ENCODE results near the gene FBXW5.

Gene FBXW5, protein sequence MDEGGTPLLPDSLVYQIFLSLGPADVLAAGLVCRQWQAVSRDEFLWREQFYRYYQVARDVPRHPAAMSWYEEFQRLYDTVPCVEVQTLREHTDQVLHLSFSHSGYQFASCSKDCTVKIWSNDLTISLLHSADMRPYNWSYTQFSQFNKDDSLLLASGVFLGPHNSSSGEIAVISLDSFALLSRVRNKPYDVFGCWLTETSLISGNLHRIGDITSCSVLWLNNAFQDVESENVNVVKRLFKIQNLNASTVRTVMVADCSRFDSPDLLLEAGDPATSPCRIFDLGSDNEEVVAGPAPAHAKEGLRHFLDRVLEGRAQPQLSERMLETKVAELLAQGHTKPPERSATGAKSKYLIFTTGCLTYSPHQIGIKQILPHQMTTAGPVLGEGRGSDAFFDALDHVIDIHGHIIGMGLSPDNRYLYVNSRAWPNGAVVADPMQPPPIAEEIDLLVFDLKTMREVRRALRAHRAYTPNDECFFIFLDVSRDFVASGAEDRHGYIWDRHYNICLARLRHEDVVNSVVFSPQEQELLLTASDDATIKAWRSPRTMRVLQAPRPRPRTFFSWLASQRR

DNA sequence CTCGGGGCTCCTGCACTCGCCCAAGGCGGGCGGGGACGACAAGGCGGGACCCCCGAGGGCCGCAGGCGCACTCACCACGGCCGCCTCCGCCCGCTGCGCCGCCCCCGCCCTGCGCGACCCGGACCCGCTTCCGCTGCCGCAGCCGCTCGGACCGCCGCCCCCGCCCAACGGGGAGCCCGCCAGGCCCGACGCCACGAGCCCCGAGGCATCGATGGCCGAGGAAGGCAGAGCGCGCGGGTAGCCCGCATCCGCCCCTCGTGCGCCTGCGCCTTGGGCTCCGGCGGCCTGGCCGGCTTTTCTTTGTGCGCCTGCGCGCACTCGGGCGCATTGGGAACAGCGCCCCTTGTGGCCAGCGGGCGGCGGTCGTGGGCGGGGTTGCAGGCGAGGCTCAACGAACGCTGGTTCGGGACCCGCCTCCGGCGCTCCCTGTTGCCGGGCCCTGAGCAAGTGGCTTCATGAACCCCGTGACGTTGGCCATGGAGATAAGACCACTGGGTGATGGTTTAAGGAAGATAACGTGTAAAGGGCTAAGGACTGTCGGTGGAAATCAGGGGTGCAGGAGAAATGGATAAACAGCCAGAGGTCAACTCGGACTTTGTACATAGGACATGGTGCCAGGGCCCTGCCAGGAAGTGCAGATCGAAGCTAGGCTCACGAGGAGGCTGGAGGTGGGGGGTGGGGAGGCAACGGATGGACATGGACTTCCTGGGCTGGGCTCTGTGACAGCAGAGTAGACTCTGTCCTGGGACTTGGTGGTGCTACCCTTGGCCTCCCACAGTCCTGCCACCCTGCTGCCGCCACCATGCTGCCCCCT lies at the start of gene FBXW5, which contains the start of gene C8G:
FBXW5 (minus strand) TSS at position 220 of the 814 bp plus-strand sequence. CDS start 655 bp downstream, outside the sequence.
C8G (plus strand) TSS at position 725 of the 814 bp plus-strand sequence; CDS start at position 803, 78 bp downstream.
- peak; percentile 100 for DNase-seq (ENCODE audit: low spot score)

DNA sequence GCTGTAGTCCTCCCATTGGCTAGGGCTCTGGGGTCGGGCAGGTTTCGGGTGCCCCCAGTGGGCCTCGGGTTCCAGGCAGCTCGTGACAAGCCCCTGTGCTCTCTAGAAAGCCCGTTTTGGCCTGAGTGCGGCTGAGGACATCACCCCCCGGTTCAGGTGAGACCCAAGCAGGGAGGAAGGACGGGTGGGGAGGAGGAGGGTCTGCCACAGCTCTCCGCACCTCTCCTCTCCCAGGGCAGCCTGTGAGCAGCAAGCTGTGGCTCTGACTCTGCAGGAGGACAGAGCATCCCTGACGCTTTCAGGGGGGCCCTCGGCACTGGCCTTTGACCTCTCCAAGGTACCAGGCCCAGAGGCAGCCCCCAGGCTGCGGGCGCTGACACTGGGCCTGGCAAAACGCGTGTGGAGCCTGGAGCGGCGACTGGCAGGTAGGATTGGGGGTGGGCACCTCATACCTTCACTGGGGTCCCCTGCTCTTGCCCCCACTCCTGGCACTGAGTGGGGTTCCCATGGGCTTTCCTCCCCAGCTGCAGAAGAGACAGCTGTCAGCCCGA lies 48.4 kb upstream of the FBXW5 start:
- DNase-seq (ENCODE audit: low spot score) = no peak

DNA sequence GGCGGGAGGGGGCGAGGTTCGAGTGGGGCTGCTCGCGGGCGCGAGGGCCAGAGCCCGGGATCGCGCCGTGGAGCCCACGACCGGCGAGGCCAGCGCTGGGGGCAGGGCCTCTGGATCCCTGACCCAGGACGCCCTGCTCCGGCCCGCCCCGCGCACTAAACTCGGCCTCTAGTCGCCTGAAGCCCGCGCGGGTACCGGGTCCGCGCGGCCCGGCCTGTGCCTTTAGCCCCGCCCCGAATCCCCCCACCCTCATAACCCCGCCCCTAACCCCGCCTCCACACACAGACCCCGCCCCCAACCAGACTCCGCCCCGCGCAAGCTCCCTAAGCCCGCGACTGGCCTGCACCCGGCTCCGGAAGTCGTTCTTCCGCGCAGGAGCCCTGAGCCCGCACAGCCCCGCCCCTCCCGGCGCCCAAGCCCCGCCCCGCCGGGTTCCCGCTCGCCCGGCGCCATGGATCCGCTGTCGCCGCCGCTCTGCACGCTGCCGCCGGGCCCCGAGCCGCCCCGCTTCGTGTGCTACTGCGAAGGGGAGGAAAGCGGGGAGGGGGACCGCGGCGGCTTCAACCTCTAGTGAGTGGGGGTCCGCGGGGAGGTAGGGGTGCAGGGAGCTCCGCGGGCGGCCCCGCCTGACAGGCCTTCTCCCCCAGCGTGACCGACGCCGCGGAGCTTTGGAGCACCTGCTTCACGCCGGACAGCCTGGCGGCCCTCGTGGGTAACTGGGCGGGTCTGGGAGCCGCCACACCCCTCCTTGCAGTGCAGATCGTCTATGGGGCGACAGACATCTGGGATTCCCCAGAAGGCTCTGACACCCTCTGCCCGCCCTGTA lies 47.7 kb upstream of the FBXW5 start, which contains the start of gene PAXX:
PAXX (plus strand) TSS at position 430 of the 826 bp plus-strand sequence; CDS start at position 452, 22 bp downstream.
- DNase-seq (ENCODE audit: low spot score) = peak; percentile 99

DNA sequence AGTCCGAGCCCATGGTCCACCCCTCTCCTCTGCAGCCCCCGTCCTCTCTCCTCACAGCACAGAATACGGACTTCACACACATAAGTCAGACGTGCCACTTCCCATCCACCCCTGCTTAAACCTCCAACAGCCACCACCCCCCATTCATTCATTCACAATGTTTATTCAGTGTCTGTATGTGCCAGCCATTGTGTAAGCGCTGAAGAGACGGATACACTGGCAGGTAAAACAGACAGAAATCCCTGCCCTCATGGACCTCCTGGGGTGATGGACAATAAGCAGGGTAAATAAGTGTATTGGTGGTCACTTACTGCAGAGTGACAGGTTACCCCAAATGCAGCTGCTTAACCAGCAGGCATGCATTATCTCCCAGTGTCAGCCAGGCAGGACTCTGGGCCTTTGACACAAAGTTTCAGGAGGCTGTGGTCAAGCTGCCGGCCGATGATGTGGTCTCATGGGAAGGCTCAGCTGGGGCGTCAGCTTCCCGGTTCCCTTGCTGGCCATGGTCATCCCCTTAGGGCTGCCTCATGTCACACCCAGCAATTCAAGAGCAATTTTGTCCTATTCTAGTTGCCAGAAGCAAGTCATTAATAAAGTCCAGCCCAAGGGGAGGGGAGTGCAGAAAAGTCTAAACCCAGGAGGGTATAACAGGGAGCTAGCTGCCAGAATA lies 45.8 kb upstream of the FBXW5 start:
- no peak for DNase-seq (ENCODE audit: low spot score)

DNA sequence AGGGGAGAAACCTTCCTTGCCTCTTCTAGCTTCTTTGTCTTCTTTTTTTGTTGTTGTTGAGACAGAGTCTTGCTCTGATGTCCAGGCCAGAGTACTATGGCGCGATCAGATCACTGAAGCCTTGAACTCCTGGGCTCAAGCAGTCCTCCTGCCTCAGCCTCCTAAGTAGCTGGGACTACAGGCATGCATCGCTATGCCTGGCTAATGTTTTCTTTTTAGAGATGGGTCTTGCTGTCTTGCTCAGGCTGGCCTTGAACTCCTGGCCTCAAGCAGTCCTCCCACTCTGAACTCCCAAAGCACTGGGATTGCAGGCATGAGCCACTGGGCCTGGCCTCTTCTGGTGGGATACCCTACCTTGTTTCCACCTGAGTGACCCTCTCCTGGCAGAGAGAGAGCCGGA lies 44.3 kb upstream of the FBXW5 start:
- DNase-seq (ENCODE audit: low spot score) = no peak

DNA sequence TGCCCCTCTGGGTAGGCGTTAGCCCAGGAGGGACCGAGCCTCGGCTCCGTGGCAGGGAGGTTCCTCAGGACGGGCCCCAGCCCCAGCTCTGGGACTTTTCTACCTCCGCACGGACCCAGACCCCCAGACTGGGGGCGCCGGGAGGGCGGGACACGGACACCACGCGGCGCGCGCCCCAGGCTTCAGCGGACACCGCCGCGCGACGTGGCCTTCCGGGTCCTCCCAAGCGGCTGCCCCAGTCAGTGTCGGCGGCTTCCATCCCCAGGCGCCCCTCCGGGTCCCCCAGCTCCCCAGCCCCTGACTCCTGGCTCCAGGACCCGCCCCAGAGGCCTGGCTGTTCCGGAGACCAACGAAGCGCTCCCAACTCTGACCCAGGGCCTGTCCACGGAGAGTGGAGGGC lies 41.3 kb upstream of the FBXW5 start:
- DNase-seq (ENCODE audit: low spot score) = no peak

DNA sequence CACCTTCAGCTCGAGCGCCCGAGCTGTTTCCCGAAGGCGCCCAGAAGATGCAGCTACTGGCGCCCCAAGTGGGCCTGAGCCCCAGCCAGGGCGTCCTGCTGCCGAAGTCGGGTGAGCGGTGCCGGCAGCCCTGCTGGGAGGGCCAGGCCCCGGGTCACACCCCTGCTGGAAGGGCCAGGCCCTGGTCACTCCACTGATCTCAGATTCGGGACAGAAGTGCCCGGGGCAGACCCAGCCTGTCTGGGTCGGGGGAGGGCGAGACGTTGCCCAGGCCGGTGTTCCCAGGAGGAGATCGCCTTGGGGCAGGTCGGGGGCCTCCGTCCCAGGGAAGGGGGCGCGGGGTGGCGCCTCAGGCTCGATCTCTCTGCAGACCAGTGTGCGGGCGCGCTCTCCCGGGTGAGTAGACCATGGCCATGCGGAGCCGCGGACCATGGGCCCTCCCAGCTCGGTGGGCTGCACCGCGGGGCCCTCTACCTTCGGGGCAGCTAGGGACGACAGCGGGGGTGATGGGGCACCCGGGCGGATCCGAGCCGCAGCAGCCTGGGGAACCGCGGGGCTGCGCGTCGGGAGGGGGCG lies 40.6 kb upstream of the FBXW5 start:
- no peak for DNase-seq (ENCODE audit: low spot score)

DNA sequence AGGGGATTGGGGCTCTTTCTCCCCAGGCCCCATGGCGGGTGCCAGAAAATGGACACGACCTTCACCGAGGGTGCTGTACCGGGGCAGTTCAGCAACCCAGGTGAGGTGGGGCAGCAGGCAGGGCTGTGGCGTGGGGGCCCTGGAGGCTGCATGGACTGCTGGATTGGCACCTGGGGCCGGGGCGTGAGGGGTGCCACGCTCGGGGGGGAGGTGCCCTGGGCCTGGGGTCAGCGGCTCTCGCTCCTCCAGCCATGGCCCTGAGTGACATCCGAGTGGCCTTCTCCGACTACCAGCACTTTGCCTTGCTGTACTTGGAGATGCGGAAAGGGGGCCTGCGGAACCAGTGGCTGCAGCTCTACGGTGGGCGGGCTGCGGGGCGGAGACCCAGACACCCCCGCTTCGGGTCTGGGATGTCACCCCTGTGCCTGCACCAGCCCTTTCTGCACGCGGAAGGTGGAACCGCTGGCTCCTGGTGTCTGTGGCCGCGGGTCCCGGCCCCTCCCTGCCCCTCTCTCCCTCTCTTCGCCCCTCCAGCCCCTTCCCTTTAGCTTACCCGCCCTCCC lies 40.0 kb upstream of the FBXW5 start:
- DNase-seq (ENCODE audit: low spot score) = no peak

DNA sequence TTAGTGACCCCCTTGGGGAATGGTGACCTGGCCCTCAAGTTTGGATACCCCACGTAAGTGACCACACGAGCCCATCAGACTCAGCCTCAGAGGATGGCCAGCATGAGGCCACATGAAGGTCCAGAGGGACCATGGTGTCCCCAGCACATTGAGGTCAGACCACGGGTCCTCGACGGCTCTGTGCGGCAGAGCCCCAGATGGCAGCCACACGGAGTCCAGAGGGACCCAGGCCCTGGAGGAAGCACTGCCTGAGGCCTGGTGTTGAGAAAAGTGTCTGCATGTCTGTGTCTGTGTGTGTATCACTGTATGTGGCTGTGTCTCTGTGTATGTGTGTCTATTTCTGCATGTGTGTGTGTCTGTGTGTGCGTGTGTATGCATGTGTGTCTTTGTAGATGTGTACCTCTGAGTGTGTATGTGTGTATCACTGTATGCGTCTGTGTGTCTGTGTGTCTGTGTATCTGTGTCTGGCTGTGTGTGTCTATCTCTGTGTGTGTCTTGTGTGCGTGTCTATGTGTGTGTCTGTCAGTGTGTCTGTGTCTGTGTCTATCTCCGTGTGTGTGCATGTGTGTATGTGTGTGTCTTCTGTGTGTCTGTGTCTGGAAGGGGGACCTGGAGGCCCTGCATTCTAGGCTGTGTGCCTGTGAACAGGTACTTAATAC lies 39.2 kb upstream of the FBXW5 start:
- no peak for DNase-seq (ENCODE audit: low spot score)

DNA sequence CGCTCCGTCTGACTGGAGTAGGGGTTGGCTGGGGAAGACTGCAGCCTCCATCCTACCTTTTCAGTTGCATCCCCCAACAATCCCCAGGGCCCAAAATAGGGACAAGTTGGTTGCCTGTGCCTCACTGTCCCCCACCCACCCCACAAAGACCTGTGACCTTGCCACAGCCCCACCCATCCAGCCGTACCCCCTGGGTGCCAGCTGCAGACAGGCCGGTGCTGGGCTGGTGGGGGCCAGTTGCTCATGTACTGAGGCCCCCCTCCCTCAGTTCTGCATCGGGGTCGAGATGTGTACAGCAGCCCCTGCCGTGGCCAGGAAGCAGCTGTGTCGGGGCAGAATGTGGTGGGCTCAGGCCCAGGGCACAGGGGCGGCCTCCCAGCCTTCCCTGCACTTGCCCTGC lies 38.6 kb upstream of the FBXW5 start:
- DNase-seq (ENCODE audit: low spot score) = no peak

DNA sequence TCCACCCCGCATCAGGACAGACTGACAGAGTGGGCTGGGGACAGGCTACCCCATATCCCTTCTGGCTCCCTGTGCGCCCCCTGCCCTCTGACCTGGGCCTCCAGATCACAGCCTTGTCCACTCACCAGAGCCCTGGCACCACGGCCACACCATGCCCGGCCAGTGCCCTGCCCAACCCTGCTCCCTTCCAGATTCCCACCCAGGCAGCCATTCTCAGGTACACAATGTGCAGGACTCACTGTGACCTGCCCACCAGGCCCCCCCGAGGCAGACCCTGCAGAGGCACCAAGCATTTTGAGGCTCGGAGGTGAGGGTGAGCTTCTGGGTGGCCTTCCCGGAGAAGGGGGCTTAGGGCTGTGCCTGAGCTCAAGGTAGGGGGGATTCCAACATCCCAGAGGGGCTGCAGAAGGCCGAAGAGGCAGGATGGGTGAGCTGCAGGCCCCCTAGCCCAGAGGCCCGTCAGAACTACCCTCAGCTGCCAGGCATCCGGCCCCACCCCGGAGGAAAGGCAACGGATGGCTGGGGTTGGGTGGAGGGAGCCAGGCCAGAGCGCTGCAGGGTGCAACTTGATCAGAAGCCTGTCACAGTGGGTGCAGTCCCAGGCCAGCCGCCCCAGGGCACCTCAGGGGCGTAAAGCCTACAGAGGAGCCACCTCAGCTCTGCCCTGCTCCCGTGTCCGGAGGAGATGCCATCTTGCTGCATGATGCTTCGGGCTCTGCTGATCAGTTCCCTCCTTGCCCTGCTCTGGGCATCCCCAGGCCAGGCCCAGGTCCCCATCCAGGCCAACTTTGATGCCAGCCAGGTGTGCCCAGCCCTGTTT lies 37.9 kb upstream of the FBXW5 start, which contains the start of gene LCNL1:
LCNL1 (plus strand) TSS at position 762 of the 820 bp plus-strand sequence. CDS start 594 bp downstream, outside the sequence.
- DNase-seq (ENCODE audit: low spot score) = no peak

DNA sequence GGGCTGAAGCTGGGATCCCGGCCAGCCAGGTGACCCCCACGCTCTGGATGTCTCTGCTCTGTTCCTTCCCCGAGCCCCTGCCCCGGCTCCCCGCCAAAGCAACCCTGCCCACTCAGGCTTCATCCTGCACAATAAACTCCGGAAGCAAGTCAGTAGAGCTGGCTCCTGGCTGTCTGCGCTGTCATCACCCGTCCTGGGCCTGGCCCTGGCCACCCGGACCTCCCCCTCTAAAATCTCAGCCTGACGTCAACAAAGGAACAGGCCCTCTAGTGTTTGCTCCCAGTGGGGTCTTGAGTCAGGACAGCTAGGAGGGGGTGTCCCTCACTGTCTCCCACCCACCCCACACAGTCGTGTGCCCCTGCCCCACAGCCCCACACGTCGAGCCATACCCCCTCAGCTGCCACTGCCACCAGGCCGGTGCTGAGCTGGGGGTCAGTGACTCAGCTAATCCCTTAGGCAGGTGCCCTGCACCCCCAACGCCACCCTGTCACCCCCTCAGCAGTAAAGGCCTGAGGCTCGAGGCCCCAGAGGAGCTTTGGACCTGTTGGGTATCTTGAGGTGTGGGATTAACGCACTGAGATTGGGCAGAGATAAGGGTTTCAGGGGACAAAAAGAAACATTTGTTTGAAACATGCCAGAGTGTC lies 37.2 kb upstream of the FBXW5 start:
- DNase-seq (ENCODE audit: low spot score) = peak; percentile 61

DNA sequence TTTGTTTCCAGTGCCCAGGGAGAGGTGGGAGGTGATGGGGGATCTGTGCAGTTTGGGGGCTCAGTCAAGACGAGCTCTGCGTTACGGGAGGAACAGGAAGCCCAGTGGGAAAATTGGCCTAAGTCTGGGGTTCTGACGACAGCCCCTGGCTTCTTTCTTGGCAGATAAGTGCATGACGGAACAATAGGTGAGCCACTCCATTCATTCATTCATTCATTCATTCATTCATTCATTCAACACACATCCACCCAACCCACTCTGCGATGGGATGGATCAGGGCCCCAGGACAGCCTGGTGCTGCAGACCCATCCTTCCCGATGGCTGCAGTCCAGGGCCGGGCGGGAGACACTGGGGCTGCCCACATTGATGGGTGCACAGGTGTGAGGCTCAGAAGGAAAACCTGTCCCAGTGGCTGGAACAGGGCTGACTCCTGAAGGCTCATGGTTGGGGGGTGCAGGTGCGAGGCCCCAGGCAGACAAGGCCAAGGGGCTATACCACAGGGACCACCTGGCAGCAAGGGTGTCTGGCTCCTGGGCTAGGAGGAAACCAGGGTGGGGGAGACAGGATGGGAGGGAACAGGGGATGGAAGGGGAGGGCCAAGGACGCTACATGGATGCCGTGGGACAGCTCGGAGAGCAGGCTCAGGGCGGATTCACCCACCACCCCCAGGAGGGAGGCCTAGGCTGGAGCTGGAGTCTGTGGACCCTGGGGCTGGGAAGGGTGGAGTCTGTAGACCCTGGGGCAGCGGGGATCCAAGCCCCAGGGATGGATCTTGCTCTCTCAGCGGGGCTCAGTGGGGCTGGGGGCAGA lies 36.3 kb upstream of the FBXW5 start:
- DNase-seq (ENCODE audit: low spot score) = no peak

DNA sequence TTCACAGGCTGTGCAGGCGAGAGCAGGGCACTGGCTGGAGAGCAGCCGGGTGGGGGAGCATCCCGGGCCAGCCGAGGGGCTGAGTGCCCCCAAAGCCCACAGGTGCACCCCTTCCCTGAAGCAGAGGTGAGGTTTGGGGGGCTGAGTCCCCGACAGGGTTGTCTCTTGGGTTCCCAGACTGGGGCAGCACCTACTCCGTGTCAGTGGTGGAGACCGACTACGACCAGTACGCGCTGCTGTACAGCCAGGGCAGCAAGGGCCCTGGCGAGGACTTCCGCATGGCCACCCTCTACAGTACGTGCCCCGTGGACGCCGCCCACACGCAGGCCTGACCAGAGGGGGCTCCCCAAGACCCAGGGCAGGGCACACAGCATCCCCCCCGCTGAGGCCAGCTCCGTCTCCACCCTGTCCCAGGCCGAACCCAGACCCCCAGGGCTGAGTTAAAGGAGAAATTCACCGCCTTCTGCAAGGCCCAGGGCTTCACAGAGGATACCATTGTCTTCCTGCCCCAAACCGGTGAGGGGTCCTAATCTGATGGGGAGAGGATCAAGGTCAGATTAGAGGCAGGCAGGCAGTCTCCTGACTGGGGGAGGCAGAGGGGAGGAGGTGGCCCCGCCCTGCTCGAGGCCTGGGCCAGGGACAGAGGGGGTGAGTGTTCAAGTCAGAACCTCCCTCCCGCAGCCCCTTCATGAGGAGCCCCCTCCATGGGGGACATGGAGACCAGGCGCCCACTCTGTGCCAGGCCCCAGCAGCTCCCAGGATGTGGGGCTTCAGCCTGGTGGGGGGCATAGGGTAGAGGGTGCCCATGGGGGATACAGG lies 35.4 kb upstream of the FBXW5 start:
- no peak for DNase-seq (ENCODE audit: low spot score)

DNA sequence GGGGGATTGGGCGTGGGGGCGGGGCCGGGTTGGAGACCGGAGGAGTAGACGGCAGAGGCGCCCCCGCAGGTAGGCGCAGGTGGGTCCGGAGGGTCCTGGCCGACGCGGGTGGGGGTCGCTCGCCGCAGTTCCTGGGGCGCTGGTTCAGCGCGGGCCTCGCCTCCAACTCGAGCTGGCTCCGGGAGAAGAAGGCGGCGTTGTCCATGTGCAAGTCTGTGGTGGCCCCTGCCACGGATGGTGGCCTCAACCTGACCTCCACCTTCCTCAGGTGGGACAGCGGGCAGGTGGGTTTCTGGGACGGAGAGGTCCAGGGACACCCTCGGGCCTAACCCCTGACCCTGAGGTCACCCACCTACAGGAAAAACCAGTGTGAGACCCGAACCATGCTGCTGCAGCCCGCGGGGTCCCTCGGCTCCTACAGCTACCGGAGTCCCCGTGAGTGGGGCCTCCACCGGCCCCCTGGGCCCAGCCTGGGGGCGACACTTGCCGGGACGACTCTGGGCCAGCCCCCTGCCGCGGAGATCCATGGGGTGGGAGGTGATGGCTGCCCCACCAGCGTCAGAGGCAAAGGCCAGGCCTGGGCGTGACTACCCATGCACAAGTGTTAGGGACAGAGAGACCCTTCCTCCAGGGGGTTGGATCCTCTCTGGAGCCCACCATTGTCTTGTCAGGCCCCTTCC lies 34.5 kb upstream of the FBXW5 start:
- DNase-seq (ENCODE audit: low spot score) = no peak
